Measurements from ENCODE around the gene MYOC.
"Not testable (repeated sequence)": the region's sequence is repeated elsewhere in the genome, so short reads cannot be mapped to it uniquely, and the experiment has no call there.

Gene MYOC

GRCh38 chr1:171600862-171601261, 51.6 kb downstream of the MYOC start:
- Mint-ChIP-seq H3K4me1 (ENCODE audit: low read depth) (peaks cover 1% of the 10 kb centered on the region), H3K4me3 (no peak overlapping the region), H3K27ac (no peak overlapping the region), H3K36me3 (ENCODE audit: low read depth) (peaks cover 3% of the 10 kb centered on the region), H3K9me3 (no peaks in the 10 kb centered on the region), H3K27me3 (ENCODE audit: low read depth) (no peaks in the 10 kb centered on the region)

GRCh38 chr1:171600310-171600709, 52.2 kb downstream of the MYOC start:
- not testable (repeated sequence) for H3K9me3 Mint-ChIP-seq; H3K36me3 Mint-ChIP-seq (ENCODE audit: low read depth); H3K4me1 Mint-ChIP-seq (ENCODE audit: low read depth); H3K27me3 Mint-ChIP-seq (ENCODE audit: low read depth); H3K27ac Mint-ChIP-seq; H3K4me3 Mint-ChIP-seq

- Mint-ChIP-seq H3K4me3 (no peak overlapping the region), H3K27me3 (ENCODE audit: low read depth) (no peaks in the 10 kb centered on the region), H3K4me1 (ENCODE audit: low read depth) (peaks cover 1% of the 10 kb centered on the region), H3K27ac (no peak overlapping the region), H3K36me3 (ENCODE audit: low read depth) (peaks cover 13% of the 10 kb centered on the region), H3K9me3 (no peaks in the 10 kb centered on the region)
Measured at GRCh38 chr1:171597203-171597602, 55.3 kb downstream of the MYOC start.

- no peaks in the 10 kb centered on the region for H3K27me3 Mint-ChIP-seq (ENCODE audit: low read depth)
- H3K4me1 Mint-ChIP-seq (ENCODE audit: low read depth) = peaks cover 1% of the 10 kb centered on the region
- H3K9me3 Mint-ChIP-seq = no peaks in the 10 kb centered on the region
- peaks cover 16% of the 10 kb centered on the region for H3K36me3 Mint-ChIP-seq (ENCODE audit: low read depth)
- H3K4me3 Mint-ChIP-seq = no peak overlapping the region
- H3K27ac Mint-ChIP-seq = no peak overlapping the region
Measured at GRCh38 chr1:171596705-171597104, 55.8 kb downstream of the MYOC start.

GRCh38 chr1:171596119-171596518, 56.4 kb downstream of the MYOC start:
- H3K9me3 Mint-ChIP-seq = no peaks in the 10 kb centered on the region
- H3K4me3 Mint-ChIP-seq = no peak overlapping the region
- no peaks in the 10 kb centered on the region for H3K27me3 Mint-ChIP-seq (ENCODE audit: low read depth)
- no peak overlapping the region for H3K27ac Mint-ChIP-seq
- no peaks in the 10 kb centered on the region for H3K4me1 Mint-ChIP-seq (ENCODE audit: low read depth)
- H3K36me3 Mint-ChIP-seq (ENCODE audit: low read depth) = peaks cover 22% of the 10 kb centered on the region

- H3K27me3 Mint-ChIP-seq (ENCODE audit: low read depth) = no peaks in the 10 kb centered on the region
- no peaks in the 10 kb centered on the region for H3K9me3 Mint-ChIP-seq
- H3K27ac Mint-ChIP-seq = no peak overlapping the region
- H3K4me3 Mint-ChIP-seq = no peak overlapping the region
- no peaks in the 10 kb centered on the region for H3K4me1 Mint-ChIP-seq (ENCODE audit: low read depth)
- H3K36me3 Mint-ChIP-seq (ENCODE audit: low read depth) = peaks cover 26% of the 10 kb centered on the region
Measured at GRCh38 chr1:171595324-171595723, 57.2 kb downstream of the MYOC start.

- Mint-ChIP-seq H3K36me3 (ENCODE audit: low read depth) (peaks cover 58% of the 10 kb centered on the region), H3K9me3 (no peaks in the 10 kb centered on the region), H3K4me1 (ENCODE audit: low read depth) (peaks cover 11% of the 10 kb centered on the region), H3K27ac (no peak overlapping the region), H3K27me3 (ENCODE audit: low read depth) (no peaks in the 10 kb centered on the region), H3K4me3 (no peak overlapping the region)
Measured at GRCh38 chr1:171590022-171590421, 62.5 kb downstream of the MYOC start.

- Mint-ChIP-seq H3K27me3 (ENCODE audit: low read depth) (no peaks in the 10 kb centered on the region), H3K27ac (no peak overlapping the region), H3K36me3 (ENCODE audit: low read depth) (peaks cover 65% of the 10 kb centered on the region), H3K4me3 (no peak overlapping the region), H3K4me1 (ENCODE audit: low read depth) (peaks cover 11% of the 10 kb centered on the region), H3K9me3 (no peaks in the 10 kb centered on the region)
Measured at GRCh38 chr1:171588230-171588629, 64.3 kb downstream of the MYOC start.

GRCh38 chr1:171585715-171586114, 66.8 kb downstream of the MYOC start:
- no peak overlapping the region for H3K4me3 Mint-ChIP-seq
- no peaks in the 10 kb centered on the region for H3K27me3 Mint-ChIP-seq (ENCODE audit: low read depth)
- peaks cover 23% of the 10 kb centered on the region for H3K4me1 Mint-ChIP-seq (ENCODE audit: low read depth)
- no peak overlapping the region for H3K27ac Mint-ChIP-seq
- H3K9me3 Mint-ChIP-seq = no peaks in the 10 kb centered on the region
- H3K36me3 Mint-ChIP-seq (ENCODE audit: low read depth) = peaks cover 51% of the 10 kb centered on the region

All from T-helper 1 cell treated with Interleukin-12 subunit alpha and Interleukin-12 subunit beta and Interleukin-4 antibody, amounts not matched to agents 30 μg/mL and 1 μg/mL, for 36 hours (primary cell).